Stimulated activated CD4-positive, alpha-beta T cell treated with anti-CD3 and anti-CD28 coated beads, Interleukin-1b, Interleukin-23, amount 100 ng/mL, for 24 hours (primary cell): ENCODE results near the gene RGMA.

Experiments
- DNase-seq, 4 experiments: peaks; one replicate each; pipeline ENCODE4 v3.0.0-alpha.2; 2020; ENCODE audit warnings: low read depth in 4 of 4, low spot score in 1 of 4

Gene RGMA

DNA sequence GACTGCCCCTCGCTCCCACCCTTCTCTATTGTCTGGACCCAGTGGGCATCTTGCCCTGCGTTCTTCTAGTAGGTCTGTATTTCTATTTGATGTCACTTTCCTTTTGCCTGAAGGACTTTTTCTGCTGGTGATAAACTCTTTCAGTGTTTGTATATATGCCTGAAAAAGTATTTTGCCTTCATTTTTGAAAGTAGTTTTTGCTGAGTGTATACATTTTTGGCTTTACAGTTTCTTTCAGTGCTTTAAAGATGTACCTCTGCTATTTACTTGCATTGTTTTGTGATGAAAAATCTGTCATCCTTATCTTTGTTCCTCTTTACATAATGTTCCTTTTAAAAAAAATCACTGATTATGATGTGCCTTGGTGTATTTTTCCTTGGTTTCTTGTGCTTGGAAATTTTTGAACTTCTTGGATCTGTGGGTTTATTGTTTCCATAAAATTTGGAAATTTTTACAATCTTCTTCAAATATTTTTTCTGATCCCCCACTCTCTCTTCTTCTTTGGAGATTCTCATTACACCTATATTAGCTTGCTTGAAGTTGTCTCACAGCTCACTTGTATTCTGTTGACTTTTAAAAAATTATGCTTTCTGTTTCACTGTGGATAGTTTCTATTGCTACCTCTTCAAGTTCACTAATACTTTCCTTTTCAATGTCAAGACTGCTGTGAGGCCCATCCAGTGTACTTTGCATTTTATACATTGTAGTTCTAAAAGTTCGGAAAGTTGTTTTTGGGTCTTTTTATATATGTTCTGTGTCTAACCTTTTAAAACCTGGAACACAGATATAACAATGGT is 67.8 kb downstream of the RGMA start:
- DNase-seq, result no peak

- DNase-seq, result no peak
Observed at GRCh38 chr15:93019971-93020370, 69.0 kb downstream of the RGMA start.

GRCh38 chr15:93019090-93019489 is 69.9 kb downstream of the RGMA start:
- DNase-seq, result no peak

GRCh38 chr15:93018574-93018973 is 70.4 kb downstream of the RGMA start:
- DNase-seq, result no peak

- DNase-seq, result no peak
Observed at GRCh38 chr15:93017526-93017925, 71.5 kb downstream of the RGMA start.

DNA sequence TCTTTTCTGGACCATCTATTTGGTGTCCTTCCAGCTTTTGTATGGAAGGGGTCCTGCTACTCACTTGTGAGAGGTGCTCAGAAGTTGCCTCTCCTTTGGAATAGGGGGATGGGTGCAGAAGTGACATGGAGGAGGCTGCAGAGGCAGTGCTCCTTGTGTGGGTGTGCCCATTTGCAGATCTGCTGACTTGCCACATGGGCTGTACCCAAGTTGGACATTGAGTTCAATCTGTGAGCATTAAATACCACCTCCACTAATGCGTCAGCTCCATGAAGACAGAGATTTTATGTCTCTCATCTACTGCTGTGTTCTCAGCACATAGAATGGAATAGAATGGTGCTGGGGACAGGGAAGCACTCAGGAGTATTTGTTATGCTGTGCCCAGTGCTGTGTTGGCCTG is 76.2 kb downstream of the RGMA start:
- DNase-seq, result no peak

GRCh38 chr15:93007994-93008393 is 81.0 kb downstream of the RGMA start:
- DNase-seq, result no peak

GRCh38 chr15:93005133-93005532 is 83.9 kb downstream of the RGMA start:
- no peak for DNase-seq

GRCh38 chr15:93001881-93002280 is 87.1 kb downstream of the RGMA start:
- DNase-seq, result no peak

DNA sequence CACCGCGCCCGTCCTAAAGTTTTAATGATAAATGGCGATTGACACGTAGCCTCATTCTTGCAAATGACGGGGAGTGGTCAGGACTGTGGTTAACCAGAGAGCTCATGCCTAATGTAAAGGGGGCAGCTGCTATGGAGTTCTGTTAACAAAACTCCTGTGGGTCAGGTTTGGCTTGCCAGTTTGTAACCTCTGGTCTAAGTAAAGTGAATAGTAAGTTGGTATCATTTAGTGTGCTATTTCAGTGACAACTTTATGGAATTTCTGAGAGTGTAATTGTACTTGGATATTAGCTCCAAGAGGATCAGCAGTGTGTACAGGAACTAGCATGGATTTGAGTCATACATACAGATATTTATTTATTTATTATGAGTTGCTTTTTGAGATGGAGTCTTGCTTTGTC is 87.9 kb downstream of the RGMA start:
- DNase-seq, result no peak

DNA sequence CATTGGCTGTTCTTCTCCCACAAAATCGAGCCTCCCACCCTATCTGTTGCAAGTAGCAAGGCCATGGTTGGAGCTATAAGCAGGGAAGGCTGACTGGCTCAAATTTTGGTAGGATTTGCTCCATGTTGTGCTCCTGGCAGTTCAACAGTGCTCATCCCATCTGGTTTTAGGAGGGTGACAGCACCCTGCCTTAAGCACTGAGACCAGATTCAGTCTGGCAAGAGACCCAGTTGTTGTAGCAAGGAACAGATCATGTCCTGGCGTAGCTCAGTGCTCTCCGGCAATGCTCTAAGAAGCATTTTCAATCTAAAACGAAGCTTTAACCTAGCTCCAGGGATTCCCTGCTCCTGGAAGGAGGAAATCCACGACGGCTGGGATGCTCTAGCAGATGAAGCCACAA is 91.2 kb downstream of the RGMA start:
- no peak for DNase-seq

- no peak for DNase-seq
Observed at GRCh38 chr15:92992720-92993119, 96.3 kb downstream of the RGMA start.

GRCh38 chr15:92990031-92990430 is 99.0 kb downstream of the RGMA start:
- DNase-seq, result no peak

- no peak for DNase-seq
Observed at GRCh38 chr15:92989470-92989869, 99.5 kb downstream of the RGMA start.
